ENCODE results near the gene S1PR2. TPM values are rescaled to one million over a fixed set of nuclear protein-coding genes. Genes with fewer than 3 reads are reported as not detected.
"Not testable (repeated sequence)": the region's sequence is repeated elsewhere in the genome, so short reads cannot be mapped to it uniquely, and the experiment has no call there.

Gene S1PR2
- total RNA-seq, 4 donors from 2014 or later, result 3.9 to 9.9 (median 8.6) TPM

GRCh38 chr19:10238172-10238783 is 7.1 kb upstream of the S1PR2 start:
- peaks cover 8% of the 10 kb centered on the region for H3K4me1 ChIP-seq
- H3K27me3 ChIP-seq, result no peaks in the 10 kb centered on the region
- H3K9me3 ChIP-seq, result no peaks in the 10 kb centered on the region
- DNase-seq (ENCODE audit: low spot score in 2 of 2), result peak; percentile 80 to 86
- no peaks in the 10 kb centered on the region for H3K36me3 ChIP-seq
- WGBS, result 71% methylated on average over 7 of the region's 12 CpGs
- TF ChIP-seq CTCF (IDR thresholded peaks at IDR 0.05), result no peak
- TF ChIP-seq POLR2A (IDR thresholded peaks at IDR 0.05), result no peak
- TF ChIP-seq POLR2AphosphoS5 (IDR thresholded peaks at IDR 0.05), result no peak
- TF ChIP-seq EP300 (IDR thresholded peaks at IDR 0.05), result no peak
- no peak overlapping the region for H3K4me3 ChIP-seq
- H3K27ac ChIP-seq, result peak overlapping the region; percentile 30

GRCh38 chr19:10237702-10238101 is 6.6 kb upstream of the S1PR2 start:
- H3K27me3 ChIP-seq, result no peaks in the 10 kb centered on the region
- no peak for DNase-seq (ENCODE audit: low spot score in 2 of 2)
- peak overlapping the region; percentile 30 for H3K27ac ChIP-seq
- TF ChIP-seq POLR2AphosphoS5 (IDR thresholded peaks at IDR 0.05) (no peak), EP300 (IDR thresholded peaks at IDR 0.05) (no peak), POLR2A (IDR thresholded peaks at IDR 0.05) (no peak), CTCF (IDR thresholded peaks at IDR 0.05) (no peak)
- no peaks in the 10 kb centered on the region for H3K9me3 ChIP-seq
- H3K4me1 ChIP-seq, result peaks cover 8% of the 10 kb centered on the region
- no peaks in the 10 kb centered on the region for H3K36me3 ChIP-seq
- no peak overlapping the region for H3K4me3 ChIP-seq
- 78% methylated on average over 5 of the region's 6 CpGs for WGBS

- not testable (repeated sequence) for H3K27ac ChIP-seq; DNase-seq (ENCODE audit: low spot score in 2 of 2); H3K36me3 ChIP-seq; H3K4me3 ChIP-seq; H3K9me3 ChIP-seq; H3K27me3 ChIP-seq
- WGBS, result 97% methylated on average over 7 of the region's 7 CpGs
- peaks cover 17% of the 10 kb centered on the region for H3K4me1 ChIP-seq
These were observed 4.3 kb upstream of the S1PR2 start for GRCh38 chr19:10235409-10235808.

GRCh38 chr19:10235003-10235402 is 3.9 kb upstream of the S1PR2 start:
- Histone ChIP-seq H3K27me3 (no peaks in the 10 kb centered on the region), H3K36me3 (no peaks in the 10 kb centered on the region), H3K27ac (no peak overlapping the region), H3K4me3 (no peak overlapping the region), H3K4me1 (peaks cover 21% of the 10 kb centered on the region), H3K9me3 (no peaks in the 10 kb centered on the region)
- WGBS, result 78% methylated on average over 4 of the region's 4 CpGs
- no peak for DNase-seq (ENCODE audit: low spot score in 2 of 2)
- TF ChIP-seq EP300 (IDR thresholded peaks at IDR 0.05), result no peak
- TF ChIP-seq POLR2A (IDR thresholded peaks at IDR 0.05), result no peak
- no peak for TF ChIP-seq POLR2AphosphoS5 (IDR thresholded peaks at IDR 0.05)
- TF ChIP-seq CTCF (IDR thresholded peaks at IDR 0.05), result no peak

- Histone ChIP-seq H3K27ac (no peak overlapping the region), H3K36me3 (no peaks in the 10 kb centered on the region), H3K27me3 (no peaks in the 10 kb centered on the region), H3K9me3 (no peaks in the 10 kb centered on the region), H3K4me3 (no peak overlapping the region), H3K4me1 (peaks cover 31% of the 10 kb centered on the region)
- TF ChIP-seq POLR2A (IDR thresholded peaks at IDR 0.05), result no peak
- no peak for TF ChIP-seq POLR2AphosphoS5 (IDR thresholded peaks at IDR 0.05)
- DNase-seq (ENCODE audit: low spot score in 2 of 2), result no peak
- WGBS, result 70% methylated on average over 4 of the region's 4 CpGs
These were observed 2.8 kb upstream of the S1PR2 start for GRCh38 chr19:10233946-10234345.

- no peak for DNase-seq (ENCODE audit: low spot score in 2 of 2)
- peaks cover 46% of the 10 kb centered on the region for H3K4me1 ChIP-seq
- no peaks in the 10 kb centered on the region for H3K27me3 ChIP-seq
- peak overlapping the region; percentile 90 for H3K27ac ChIP-seq
- H3K4me3 ChIP-seq, result peak overlapping the region; percentile 87
- no peak for TF ChIP-seq POLR2A (IDR thresholded peaks at IDR 0.05)
- TF ChIP-seq POLR2AphosphoS5 (IDR thresholded peaks at IDR 0.05), result no peak
- TF ChIP-seq CTCF (IDR thresholded peaks at IDR 0.05), result no peak
- TF ChIP-seq EP300 (IDR thresholded peaks at IDR 0.05), result no peak
- H3K9me3 ChIP-seq, result no peaks in the 10 kb centered on the region
- 76% methylated on average over 8 of the region's 8 CpGs for WGBS
- no peaks in the 10 kb centered on the region for H3K36me3 ChIP-seq
These were observed 589 bp upstream of the S1PR2 start for GRCh38 chr19:10231612-10232228.

Measured in suprapubic skin (tissue), 4 donors.